Adrenal gland (tissue), 5 donors: ENCODE data around the gene RAB9B.

ENCODE experiments used
- CTCF ChIP-seq, 6 experiments: fragments of 450-650 bp in 4 of 6; fragments of 200-600 bp in 2 of 6; sonication (generic) in 1 of 6; IDR thresholded peaks; 1 replicate in 5 of 6; 2 replicates in 1 of 6; pipeline versions ENCODE4 v1.5.1 to v1.8.0; 2016 to 2021; ENCODE audit warnings: antibody characterized with exemption in 6 of 6, mild to moderate bottlenecking in 2 of 6, moderate library complexity in 1 of 6
- POLR2A ChIP-seq, 2 donors: fragments of 450-650 bp; IDR thresholded peaks; one replicate each; pipeline ENCODE4 v1.6.1; 2017; ENCODE audit warnings: antibody characterized with exemption in 2 of 2, mild to moderate bottlenecking in 2 of 2, moderate library complexity in 1 of 2
- donor health status: DM: no; HTN: no; CAD: no.

- TF ChIP-seq CTCF (IDR thresholded peaks at IDR 0.05), result no peak
- no peak for TF ChIP-seq POLR2A (IDR thresholded peaks at IDR 0.05)
Measured at GRCh38 chrX:103806862-103807474, 25.1 kb downstream of the RAB9B start.
